Embryonic facial prominence (tissue), 1 donor: Measurements from ENCODE around the gene TM9SF3.

Experiments
- DNase-seq: peaks from one replicate; pipeline ENCODE4 v3.0.0-alpha.2; 2016; ENCODE audit errors: extremely low spot score

The TM9SF3 gene

DNA sequence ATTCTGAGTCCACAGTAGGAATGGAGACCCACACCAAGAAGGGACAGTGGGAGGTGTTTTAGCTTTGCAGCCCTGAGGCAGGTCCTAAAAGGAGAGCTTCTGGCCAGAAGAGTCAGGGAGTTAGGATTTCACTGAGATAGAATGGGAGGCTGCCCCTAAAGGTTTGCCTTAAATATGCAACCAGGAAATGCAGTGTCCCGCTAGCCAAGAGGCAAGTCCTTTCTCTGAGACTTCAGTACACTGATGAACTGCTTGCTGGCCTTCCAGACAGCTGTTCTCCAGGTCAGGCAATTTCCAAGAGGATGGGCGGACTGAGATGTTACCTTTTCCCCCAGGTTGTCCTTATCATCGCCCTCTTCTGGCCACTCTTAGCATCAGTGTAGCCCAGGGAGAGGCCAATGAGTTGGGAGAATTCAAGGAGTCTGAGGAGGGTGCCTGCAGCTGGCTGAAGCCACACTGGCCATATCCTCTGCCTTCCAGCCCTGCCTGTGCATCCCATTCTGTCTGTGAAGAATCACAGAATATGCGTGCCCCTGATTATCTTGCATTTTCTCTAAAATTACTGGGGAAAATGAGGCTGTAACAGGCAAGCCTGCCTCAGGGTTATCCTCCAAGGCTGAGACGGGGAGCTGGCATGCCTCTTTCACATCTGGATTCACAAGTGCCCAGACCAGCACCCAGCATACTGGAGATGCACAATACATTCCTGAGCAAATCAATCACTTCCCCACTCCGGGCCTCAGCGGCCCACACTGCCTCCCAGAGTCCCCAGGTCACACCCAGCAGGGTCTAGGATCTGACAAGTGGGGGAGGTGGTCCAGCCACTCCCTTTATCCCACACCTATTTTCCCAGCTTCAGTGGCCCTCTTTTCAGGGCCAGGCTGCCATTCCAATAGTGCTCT lies 75.5 kb downstream of the TM9SF3 start:
- no peak for DNase-seq

DNA sequence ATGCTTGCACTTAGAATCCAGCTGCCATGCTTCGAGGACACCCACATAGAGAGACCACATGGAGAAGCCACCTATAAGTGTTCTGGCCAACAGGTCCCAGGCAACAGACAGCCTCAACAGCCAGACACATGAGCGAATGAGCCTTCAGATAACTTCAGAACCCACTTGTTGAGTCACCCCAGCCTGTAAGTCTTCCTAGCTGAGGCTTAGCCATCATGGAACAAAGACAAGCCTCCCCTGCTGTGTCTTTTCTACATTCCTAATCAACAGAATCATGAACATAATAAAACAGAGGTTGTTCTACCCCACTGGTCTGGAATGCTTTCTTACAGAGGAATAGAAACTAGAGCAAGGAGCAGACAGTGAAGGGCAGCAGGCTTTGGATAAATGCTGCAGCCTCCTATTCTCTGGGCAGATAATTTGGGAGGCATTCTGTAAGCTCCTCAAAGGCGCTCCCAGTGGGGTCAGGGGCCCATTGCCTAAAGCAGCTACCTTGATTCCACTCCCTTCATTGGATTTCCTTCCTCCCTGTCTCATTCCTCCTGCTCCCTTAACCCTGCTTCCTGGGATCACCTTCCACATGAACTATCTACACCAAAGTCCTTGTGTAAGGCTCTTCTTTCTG lies 77.7 kb downstream of the TM9SF3 start:
- no peak for DNase-seq

DNA sequence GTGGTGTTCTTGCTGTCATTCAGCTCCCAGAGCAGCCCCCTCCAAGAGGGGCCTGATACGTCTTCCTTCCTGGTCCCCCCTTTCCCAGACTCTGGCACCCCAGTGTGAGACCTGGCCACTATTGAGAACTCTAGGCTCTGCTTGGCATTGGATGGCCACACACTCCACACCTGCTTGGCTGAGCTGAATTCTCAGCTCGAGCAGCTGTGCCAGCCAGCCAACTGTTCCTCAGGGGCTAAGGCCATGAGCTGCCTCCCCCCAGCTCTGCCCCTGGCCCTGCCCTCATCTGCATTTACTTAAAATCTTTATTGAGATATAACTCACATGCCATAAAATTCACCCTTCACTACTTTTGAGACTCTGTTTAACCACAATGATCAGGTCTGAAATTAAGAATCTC lies 79.8 kb downstream of the TM9SF3 start:
- no peak for DNase-seq

DNA sequence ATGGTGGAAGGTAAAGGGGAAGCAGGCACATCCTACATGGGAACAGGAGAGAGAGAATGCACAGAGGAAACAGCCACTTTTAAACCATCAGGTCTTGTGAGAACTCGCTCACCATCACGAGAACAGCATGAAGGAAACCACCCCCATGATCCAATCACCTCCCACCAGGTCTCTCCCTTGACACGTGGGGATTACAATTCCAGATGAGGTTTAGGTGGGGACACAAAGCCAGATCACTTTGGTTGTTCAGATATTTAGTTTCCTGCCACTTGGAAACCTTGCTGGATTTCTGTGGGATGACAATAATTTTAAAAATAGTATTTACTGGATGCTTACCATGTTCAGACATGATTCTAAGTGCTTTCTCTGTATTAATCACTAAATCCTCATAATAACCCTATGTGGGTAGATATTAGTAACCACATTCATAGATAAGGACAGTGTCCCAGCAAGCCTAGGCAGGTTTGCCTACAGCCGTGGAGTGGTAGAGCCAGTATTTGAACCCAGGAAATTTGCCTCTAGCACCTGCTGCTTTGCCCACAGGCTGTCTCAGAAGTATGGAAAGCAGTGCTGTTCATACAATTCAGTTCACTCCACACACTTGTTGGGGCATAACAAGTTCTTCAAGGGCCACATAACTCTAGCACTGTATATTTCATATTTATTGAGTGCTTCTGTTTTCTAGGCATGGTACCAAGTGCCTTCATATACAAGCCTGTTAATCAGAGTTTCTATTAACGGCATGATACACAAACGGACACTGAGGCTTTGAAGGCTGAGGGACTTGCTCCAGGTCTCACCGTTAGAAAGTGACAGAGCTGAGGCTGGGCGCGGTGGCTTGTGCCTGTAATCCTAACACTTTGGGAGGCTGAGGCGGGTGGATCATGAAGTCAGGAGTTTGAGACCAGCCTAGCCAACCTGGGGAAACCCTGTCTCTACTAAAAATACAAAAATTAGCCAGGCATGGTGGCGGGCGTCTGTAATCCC lies 81.4 kb downstream of the TM9SF3 start:
- DNase-seq, result no peak

DNA sequence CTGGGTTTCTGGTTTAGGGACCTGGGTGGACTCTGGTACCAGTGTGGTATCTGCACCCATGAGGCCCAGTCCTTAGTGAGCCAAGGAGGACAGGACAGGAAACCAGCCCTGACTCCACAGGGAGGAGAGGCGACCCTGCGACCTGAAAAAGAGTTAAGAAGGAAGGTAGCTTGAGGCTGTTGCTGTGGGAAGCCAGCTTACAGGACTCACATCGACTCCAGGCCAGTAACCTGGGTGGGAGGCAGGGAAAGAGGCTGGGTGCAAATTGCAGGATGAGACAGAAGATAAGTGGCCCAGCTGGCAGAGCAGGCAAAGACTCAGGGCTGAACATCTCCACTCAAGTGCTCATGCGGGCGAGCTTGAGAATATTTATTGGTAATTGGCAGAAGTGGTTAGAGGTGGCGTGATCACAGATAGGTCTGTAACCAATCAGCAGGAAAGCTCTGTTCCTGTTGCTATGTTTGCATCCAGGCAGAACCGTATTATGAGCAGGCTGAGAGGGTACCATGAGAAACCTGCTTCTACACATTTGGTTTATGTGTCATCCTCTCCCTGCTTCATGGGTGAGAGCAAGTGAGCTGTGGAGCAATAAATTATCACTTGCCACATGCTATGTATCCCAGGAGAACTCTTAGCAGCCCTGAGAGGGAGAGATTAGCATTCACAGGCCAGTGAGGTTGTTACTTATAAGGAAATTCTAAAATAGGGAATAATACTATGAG lies 84.1 kb downstream of the TM9SF3 start:
- no peak for DNase-seq

DNA sequence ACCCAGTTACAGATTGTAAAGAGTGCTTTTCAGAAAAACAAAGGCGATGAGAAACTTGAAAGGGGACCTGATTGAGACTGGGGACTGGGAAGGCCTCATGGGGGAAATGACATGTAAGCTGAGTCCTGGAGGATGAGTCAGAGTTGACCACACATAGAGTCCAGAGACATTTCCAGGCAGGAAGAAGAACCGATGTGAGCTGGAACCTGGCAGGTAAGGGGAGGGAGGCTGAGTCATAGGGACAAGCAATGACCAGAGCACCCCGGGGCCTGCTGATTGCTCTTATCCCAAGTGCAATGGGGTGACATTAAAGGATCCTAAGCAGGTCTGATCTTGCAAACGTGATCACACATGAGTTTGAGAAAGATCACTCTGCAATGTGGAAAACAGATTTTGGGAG lies 84.8 kb downstream of the TM9SF3 start:
- DNase-seq, result no peak

DNA sequence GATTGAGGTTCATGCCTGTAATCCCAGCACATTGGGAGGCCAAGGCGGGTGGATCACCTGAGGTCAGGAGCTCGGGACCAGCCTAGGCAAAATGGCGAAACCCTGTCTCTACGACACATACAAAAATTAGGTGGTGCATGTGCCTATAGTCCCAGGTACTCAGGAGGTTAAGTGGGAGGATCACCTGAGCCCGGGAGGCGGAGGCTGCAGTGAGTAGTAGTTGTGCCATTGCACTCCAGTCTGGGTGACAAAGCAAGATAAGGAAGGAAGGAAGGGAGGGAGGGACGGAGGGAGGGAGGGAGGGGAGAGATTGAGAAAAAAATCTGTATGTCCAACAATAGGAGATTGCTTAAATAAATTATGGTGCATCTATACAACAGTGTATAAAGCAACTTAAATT lies 86.3 kb downstream of the TM9SF3 start:
- no peak for DNase-seq

DNA sequence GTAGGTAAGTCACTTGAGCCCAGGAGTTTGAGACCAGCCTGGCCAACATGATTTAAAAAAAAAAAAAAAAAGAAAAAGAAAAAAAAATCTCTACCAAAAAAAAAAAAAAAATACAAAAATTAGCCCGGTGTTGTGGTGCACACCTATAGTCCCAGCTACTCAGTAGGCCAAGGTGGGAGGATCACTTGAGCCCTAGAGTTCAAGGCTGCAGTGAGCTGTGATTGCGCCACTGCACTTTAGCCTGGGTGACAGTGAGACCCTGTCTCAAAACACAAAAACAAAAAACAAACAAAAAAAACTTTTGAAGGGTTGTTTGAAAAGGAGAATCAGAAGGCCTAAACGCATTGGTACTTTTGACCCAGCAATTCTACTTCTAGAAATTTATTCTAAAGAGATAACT lies 86.8 kb downstream of the TM9SF3 start:
- no peak for DNase-seq

DNA sequence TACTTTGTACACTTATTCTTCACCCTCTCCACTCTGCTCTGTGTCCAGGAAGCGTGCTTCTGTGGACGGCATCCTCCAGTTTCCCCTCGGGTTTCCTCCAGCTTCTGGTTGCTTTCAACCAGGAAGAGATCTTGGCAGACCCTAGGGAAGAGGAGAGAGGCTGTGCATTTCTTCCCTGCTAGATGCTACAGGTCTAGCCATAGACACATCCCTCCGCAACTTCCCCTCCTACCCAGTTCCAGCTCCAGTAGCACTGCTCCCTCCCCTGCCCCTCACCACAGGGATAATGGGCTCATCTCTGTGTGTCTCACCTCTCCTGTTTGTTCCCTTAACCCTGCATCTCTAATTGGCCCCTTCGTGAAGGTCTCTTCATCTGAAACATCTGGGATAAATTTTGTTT lies 89.4 kb downstream of the TM9SF3 start:
- DNase-seq, result no peak

DNA sequence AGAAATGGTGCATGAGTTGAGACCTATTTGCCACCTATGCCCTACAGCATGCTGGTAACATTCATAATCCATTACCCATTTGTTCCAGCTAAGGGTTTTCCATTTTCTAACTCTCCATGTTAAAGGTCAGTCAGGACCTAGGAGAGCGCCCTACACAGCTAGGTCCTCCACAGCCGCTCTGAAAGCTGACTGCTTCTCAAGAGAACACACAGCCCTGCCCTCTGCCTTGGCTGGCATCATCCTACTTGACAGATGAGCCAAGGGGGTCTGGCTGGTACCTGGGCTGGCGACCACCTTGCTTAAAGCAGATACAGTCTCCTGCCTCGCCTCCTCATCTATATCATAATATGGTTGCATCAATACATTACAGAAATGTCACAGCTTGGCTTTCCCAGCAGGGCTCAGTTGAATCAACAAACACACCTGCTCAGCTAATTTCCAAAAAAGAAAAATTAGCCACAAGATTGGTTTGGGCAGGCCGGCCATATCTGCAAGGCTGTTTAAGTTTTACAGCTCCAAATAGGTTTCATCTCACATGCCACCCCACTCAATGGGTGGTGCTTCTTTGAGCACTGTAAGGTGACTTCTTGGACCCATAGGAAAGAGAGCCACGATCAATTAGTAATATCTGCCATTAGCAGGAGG lies 90.4 kb downstream of the TM9SF3 start:
- DNase-seq, result no peak

DNA sequence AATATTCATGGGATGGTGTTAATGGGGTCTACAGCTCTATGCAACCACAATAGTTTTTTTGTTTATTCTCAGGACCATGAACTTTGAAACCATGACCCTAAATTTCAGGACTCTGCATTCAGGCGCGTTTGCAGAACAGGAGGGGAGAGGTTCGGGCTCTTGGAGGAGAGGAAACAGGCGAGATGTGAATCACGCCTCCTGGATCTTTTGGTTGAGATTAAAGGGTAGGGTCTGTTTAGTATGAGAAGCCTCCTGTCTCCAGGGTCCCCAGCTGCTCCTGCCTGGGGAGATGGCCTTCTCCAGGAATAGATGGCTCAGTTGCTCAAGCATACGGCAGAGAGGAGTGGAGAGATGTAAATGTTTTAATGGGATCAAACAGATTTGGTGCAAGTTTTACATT lies 91.3 kb downstream of the TM9SF3 start:
- DNase-seq, result no peak

DNA sequence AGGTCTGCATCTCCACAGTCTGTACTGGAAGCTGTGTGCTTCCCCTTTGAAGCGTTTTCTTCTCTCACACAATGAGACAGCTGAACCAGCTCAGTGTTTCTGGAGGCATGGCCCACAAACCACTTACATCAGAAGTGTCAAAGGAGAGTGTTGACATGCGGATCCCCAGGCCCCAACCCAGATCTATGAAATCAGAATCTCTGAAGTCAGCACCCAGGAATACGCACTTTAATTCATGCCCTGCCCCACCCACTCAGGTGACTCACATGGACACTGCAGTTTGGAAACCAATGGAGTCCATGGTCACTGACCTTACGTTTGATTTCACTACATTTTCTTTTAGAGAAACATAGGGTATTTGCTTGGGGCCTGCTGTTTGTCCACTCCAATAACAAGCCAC lies 92.1 kb downstream of the TM9SF3 start:
- no peak for DNase-seq

DNA sequence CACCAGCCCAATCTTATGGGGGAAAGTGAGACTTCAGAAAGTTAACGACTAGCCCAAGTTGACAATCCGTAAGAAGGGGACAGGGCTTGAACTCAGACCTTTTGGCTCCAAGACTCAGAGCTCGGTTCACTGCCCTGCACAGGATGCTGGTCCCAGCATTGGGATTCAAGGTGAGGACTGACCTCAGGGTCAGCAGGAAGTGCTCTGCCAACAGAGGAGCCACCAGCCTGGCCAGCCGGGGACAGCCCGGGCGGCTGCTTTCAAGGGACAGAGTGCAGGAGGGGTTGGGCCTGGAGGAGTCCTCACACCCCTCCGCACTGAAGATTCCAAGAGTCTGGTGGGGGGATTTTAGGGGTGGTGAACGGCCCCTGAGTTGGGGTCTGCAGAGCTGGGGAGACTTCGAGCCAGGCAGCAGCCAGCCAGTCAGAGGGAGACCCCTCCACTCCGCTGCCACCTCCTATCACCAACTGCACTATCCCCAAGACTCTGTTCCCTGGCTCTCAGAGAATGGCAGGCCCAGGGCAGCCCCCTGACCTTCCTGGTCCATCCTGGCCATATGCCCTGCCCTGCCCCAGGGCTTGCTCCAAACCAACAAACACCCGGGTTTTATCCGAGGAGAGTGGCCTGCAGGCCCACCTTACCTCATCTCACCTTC lies 92.8 kb downstream of the TM9SF3 start:
- DNase-seq, result no peak

DNA sequence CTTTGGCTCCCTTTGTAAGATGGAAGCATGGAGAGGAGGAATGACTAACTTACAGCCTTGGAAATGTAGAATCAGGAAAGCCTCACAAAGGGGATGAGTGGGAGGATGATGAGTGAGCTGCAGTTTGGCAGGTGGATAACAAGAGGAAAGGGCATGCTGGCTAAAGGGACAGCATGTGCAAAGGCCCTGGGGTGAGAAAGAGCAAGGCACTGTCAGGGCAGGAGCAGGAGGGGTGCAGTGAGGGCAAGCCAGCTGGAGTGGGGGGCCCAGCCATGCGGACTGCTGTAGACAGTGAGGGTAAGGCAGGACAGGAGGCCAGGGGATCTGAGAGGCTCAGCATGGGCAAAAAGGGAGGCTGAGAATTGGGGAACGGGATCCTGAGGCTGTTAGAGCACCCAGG lies 93.6 kb downstream of the TM9SF3 start:
- DNase-seq, result no peak

DNA sequence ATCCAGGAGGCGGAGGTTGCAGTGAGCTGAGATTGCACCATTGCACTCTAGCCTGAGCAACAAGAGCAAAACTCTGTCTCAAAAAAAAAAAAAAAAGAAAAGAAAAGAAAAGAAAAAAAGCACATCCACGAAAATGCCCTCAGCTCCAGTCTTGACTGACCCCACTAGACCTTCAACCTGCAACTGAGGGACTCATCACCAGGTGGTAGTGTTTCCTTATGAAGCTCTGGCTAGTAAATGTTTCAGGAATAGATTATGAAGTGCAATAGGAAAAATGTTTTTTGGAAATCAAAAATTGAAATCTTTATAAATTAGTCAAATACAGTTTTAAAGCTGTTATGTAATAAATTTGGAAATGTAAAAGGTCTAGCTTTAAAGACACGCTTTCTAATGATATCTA lies 95.5 kb downstream of the TM9SF3 start:
- DNase-seq, result no peak

DNA sequence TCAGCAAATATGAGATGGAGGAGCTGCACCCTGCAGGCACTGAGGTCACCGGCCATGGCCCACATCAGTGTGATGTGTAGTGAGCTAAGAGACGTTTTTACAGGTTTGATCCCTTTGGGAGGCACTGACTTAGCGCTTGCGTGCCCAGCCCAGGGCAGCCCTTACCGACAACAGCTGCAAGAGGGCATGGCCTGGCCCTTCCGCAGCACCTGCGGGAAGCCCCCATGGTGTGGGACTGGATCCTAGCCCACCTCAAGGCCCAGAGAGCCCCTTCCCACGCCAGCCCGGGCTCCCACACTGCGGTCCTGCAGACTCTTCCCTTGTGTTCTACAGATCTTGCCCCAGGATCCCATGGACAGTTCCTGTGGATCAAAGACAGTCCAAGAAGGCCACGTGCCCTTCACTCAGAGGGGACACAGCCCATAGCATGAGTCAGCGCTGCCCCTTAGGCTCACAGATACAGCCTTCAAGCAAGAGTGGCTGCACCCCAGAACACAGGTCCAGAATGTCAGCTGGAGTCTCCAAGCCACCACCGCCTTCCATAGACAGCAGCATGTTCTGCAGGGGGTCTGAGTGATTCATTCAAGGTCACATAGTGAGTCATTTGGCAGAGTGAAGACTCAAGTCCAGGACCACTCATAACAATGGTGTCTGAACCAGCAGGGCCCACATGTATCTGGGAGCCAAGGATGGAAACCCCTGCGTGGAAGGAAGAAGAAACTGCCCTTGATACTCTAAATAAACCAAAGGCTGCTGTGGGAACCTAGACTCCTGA lies 98.5 kb downstream of the TM9SF3 start:
- DNase-seq, result no peak

DNA sequence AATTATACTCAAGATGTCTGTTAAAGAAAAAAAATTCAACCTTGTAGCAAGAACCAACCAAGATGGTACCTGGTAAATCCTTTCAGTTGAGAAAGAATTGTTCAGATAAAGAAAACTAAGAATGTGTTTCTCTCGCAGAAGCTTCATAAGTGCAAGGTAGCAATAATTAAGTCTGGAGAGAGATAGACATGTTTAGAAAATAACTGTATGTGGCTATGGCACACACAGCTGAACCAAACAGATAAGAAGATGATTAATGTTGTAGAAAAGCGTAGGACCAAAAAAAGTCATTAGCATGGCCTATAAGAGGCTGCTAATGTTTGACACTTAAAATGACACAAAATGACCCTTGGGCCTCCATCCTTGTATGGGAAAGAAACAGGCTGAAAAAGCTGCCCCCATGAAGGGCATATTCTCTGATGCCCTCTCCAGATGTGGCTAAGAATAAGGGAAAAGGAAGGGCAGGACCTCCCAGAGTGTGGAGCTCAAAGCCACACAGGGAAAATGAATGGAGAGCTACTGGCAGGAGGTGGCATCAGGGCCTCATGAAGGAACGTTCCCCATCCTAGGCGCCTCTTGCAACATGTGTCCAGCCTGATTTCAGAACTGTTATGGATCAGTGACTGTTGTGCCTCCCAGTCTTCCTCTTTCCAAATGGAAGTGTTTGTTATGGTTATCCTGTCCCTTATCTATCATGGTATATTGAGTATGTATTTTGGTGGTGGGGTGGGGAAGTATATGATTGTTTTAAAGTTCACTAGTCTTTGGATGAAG lies 103.8 kb downstream of the TM9SF3 start:
- DNase-seq, result no peak

DNA sequence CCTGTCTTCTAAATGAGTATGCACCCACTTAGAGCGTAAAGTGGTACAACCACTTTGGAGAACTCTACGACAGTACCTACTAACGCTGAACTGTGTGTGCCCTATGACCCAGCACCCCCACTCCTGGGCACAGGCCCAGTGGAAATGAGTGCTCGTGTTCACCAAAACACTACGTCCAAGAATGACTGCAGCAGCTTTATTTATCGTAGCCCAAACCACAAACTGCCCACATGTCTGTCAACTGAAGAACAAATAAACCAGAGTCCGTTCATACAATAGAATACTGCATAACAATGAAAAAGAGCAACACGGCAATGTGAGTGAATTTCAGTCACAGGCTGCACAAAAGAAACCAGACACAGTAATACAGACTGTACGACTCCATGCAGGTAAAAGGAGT lies 108.5 kb downstream of the TM9SF3 start:
- no peak for DNase-seq

DNA sequence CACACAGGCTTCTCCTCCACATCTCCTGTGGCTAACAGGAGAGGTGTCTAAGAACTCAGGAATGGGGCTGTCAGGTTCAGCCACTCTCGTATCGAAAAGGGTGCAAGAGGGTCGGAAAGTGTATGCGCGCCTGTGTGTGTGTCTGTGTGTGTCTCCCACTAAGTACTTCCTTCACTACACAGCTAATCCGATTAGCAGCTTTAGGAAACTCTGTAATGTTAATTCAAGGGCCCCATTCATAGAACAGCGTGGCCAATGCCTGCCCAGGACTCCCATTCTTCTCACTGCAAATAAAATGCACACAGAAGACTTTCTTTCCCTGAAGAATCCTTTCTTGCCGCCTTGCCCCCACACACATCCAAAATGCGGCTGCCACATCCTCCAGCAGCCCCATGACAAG lies 112.9 kb downstream of the TM9SF3 start:
- no peak for DNase-seq
